NCI-H2107 treated with DMSO at 0.1 percent for 48 hours (cell line): ENCODE measurements around the gene EXOC6B.

ENCODE experiments used
- DNase-seq: peaks from one replicate; lab custom pipeline; 2025; ENCODE audit not compliant: unreplicated experiment; lab: John Stamatoyannopoulos, UW

Gene EXOC6B

DNA sequence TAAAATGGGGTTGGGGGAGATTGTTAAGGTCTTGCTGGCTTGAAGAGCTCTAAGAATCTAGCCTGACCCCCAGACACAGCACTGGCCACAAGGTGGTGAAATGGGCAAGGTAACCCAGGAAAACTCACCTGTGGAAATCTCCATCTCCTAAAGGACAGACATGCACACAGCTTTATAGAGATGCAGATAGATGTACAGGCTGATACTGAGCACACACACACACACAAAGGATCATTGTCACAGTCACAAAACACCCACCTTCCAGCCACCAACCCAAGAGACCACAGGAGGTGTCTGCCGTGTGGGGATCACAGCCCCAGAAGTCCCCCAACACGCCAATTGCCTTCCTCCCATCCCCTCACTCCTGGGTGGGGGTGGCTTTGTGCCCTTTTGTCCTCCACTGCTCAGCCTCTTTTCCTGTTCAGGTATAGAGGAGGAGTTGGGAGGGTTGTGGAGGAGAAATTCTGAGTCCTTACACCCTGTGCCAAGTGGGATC lies 674.9 kb downstream of the EXOC6B start:
- DNase-seq = no peak

DNA sequence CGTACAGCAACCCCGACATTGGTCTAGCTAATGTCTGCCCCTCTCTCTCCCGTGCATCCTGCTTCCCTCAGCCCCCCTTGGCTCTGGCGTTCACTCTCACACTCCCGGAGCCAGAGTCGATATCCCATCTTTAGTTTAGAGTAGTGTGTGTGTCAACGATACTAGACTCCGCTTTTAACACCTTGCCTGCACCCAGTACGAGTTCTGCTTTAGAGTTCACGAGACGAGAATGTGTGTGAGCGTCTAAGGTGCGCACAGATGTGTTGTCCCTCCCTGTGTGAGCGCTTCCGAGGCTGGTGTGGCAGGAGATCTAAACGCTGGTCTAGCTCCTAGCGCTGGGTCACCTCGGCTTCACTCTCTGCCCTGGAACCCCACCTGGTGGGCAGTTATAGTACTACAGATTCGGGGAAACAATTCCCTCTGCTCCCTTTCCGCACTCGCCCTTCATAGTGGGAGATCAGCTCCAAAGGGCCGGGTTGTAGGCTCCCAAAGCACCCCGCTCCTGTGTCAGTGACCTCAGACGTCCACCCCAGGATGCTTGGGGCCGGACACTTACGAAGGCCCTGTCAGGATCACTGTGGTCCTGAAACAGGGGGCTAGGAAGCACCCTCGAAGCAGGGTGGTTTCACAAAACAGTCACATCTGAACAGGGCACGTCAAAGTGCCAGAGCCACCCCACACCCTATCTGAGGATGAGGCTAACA lies 675.5 kb downstream of the EXOC6B start:
- peak; percentile 48 for DNase-seq

DNA sequence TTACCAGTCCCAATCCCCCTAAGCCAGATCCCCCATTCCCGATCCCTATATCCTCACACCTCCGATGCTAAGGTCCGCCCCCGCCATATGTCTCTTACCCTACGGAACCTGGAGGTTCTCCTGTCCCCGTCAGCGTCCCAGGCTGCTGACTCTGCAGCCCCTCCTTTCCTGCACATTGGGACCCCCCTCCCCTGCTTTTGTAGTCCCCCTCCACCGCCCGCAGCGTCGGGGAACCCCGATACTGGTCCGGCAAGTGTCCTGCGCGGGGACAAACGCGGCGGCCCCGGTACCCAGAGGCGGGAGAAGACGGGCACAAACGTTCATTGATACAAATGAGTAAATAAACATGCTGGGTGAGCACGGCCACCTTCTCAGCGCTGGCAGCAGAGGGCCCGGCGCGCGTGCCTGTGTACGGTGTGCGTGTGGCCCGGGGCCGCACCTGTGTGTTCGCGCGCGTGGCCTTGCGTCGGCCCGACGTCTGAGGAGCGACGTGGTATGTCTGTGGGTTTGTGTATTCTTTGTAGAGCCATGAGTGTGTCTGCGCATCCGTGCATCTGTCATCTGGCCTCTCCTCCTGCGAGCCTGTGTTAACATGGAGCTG lies 676.2 kb downstream of the EXOC6B start:
- DNase-seq = no peak

GRCh38 chr2:72148837-72149555 lies 676.8 kb downstream of the EXOC6B start:
- DNase-seq = no peak

GRCh38 chr2:72148003-72148836 lies 677.6 kb downstream of the EXOC6B start:
- no peak for DNase-seq

DNA sequence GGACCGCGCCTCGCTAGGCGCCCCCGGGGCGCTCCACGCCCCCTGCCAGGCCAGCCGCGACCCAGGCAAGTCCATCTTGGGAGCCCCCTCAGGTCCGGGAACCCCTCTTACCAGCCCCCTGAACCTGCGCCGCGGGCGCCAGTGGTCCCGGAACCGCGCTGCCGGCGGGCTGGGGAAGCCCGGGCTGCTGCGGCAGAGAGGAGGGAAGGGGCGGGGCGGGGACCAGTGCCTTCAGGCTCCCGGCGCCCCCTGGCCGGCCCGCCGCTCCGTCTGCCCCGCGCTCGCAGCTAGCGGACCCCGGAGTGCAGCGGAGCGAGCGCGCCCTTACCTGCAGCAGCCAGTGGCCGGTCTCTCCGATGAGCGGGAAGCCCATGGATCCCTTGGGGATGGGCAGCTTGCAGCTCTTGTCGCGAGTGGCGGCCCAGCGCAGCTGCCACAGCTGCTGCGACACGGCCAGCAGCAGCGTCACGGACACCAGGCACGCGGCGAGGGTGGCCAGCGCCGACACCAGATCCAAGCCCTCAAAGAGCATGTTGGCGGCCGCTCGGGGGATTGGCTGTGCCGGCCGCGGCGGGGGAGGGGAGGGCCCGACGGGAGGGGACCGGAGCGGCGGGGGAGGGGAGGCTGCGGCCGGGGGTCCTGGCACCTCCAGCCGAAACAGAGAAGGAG lies 678.4 kb downstream of the EXOC6B start, which contains the start of gene CYP26B1:
CYP26B1 (minus strand) TSS at position 560 of the 669 bp plus-strand sequence; CDS start at position 532, 28 bp downstream.
- no peak for DNase-seq

- no peak for DNase-seq
Observed at GRCh38 chr2:72146347-72147302, 679.2 kb downstream of the EXOC6B start.

DNA sequence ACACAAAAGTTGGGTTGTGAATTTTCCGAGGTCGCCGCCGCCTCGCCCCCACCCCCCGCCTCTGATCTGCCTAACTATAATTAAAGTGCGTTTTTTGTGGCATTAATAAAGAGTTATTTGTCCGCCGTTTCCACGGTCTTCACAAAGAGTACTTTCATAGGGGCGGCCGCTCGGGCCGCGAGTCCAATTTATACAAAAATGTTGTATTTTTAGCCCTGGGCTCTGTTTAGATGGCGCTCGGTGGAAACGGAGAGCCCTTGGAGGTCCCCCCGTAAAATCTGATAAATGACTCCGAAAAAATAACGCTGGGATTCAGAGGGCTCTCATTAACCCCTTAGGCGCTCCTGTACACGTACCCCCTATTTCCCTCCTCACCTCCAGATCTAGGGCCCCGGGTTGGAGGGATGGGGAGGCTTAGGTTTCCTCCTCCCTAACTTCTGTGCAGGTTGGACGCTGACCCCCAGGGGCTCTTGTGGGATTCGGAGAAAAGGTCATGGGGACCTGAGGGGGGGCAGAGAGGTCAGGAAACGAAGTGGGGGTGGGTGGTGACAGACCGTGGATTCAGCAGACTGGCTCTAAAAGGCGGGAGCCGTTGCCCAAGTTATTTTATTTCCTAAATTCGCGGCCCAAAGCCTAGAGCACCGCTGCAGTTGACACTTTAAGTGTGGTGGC lies 680.0 kb downstream of the EXOC6B start:
- DNase-seq = no peak

GRCh38 chr2:72145289-72145657 lies 680.6 kb downstream of the EXOC6B start:
- no peak for DNase-seq

DNA sequence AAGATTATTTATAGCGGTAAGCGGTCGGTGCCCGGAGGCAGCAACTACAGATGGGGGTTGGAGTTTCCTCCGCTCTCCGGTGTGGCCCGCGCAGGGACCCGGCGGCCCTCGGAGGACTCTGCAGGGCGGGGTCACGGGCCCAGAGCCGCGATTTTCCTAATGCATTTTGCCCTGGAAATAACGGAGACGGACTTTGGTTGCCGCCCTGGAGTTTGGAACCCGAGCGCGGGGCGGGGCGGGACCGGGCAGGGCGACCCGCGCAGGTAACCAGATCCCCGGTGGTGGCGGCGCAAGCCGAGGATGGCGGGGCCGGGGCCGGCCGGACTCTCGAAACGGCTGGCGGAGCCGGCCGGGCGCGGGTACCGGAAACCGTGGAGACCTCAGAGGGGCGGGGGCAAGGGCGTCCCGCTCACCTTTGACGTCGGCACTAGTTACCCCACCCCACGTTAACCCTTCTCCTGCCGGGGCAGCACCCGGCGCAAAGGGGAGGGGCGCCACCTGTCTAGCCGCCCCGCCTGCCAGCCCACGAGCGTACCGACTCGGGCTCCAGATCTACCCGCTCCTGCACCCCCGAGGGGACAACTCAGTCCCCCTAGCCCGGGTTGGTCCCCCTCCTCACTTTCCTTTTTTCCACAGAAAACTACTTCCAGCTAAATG lies 681.1 kb downstream of the EXOC6B start:
- DNase-seq = no peak

DNA sequence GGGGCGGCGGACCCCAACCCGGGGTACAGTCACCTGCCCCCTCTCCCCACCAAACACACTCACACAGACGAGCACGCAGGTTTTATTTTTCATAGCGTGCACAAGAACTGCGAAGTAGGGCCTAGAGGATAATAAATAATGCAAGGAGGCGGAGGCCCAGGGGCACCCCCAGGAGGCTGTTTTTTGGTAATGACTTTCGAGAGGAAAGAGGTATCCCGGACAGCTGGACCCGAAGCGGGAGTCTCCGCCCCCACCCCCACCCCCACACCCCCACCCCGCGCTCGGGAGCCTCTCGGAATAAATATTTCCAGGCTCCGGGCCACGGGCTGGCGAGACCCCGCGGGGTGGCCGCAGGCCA lies 681.6 kb downstream of the EXOC6B start:
- DNase-seq = no peak

DNA sequence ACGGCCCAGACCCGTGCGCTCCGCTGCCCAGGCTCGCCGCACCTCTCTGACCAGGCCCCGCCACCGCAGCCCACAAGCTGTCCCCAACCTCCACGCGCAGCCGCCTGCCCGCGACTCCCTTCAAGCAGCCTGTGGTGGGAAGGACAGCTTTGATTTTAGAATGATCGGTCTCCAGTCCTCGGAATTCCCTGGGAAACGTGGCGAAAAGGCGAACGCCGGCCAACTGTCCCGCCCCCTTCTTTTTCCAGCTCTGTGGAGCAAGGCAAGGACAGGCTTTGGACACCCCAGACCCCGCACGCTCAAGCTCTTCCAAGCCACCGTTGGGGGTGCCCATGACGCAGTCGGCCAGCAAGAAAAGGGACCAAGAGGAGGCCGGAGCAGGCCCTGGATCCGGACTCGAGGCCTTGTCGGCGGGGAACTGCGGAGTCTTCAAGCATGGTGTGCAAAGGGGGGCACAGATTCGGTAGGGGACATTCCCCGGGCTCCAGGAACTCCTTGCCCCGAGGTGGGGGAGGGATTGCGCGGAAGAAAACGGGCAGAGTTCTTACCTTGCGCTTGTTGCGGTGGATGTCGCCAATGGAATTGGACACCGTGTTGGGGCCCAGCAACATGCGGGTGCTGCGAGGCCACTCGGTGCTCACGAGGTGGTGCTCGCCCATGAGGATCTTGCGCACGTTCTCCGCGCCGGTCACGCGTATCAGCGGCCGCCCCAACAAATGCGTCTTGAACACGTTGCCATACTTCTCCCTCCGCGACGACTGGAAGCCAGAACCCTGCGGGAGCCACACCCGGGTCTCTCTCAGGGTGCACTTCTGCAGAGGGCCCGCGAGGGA lies 682.2 kb downstream of the EXOC6B start:
- no peak for DNase-seq

DNA sequence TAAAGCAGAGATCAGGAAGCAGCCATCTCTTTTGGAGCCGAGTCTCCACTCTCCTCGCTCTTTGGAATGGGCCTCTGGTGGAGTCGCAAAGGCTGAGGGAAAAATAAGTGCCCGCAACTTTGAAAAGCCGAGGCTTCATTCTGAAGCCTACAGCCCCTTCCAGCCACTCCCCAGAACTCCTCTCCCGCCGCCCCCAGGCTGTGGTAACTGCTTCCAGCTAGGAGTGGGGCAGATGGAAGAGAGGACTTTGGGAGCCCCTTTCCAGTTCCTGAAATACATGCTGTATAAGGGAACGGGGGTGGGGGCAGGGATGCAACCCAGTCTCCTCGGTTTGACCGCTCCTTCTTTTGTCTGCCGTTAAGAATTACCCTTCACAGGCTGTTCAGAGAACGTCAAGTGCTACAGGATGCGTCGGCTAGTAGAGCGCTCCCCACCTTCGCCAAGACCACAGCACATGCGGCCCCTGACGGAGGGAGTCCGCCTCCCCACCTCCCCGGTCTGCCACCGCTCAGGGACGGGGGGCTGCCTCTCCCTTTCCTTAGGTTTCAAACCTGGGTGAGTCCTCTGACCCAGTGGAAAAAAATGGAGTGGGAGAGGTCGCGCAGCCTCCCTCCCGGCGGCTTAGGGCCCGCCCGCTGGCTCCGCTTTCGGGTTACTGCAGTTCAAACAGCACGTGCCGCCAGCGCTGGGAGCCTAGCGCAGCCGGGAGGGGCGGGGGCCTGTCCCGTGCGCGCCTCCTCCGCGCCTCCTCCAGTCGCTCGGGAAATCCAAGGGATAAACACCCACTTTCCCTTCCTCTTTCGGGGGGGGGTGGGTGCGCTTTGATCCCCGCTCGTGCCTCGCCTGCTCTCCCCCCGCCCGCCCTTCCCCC lies 683.0 kb downstream of the EXOC6B start:
- no peak for DNase-seq

DNA sequence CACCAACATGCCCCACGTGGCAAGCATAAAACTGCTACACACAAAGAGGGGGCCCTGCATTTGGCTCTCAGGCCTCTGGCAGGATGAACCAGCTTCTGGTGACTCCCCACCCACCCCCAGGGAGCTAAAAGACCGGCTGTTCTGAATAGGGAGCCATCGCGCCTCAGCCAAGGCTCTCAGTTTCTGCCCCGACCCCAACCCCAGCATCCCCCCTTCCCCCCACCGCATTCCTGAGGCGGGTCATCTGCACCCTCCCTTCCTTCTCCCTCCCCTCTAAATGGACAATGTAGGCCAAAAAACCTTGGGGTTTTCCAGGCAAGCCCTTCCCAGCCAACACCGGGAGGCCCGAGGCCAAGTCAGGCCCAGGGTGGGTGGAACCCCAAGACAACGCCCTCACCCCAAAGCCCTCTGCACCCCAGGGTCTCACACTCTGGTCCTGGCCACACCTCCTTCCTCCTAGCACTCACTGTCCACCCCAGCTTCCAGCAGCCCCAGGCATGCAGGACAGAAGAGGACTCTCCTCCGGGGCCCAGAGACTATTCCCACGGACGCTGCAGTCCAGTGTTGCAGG lies 683.9 kb downstream of the EXOC6B start:
- DNase-seq = no peak

DNA sequence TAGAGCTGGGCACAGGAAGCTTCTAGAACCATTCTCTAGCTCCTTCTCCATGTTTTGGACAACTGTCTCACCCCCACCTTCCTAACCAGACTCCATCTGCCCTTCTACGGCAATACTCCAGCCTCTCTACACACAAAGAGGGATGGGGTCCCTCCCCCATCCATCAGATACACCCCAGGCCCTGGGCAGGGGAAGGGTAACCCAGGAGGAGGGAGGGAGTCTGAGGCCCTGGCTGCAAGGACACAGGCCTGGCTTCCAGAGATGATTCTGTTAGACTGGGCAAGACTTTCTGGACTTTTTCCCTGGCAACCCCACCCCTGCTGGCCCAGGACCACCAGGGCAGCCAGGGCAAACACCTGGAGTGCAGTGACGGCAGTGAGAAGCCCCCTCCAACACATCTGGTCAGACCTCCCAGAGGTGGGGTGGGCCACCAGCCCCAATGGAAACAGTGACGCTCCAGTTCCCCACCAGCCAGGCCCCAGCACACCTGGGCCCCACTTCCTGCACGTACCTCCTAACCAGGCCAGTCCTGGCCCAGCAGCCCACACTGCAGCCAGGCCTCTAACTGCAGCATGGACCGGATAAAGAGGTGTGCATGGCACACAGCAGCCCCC lies 684.7 kb downstream of the EXOC6B start:
- DNase-seq = no peak

- no peak for DNase-seq
Observed at GRCh38 chr2:72140621-72140960, 685.2 kb downstream of the EXOC6B start.
